RPMI8226 (cell line): Measurements from ENCODE around the gene SRP14.
"Not testable (repeated sequence)": the region's sequence is repeated elsewhere in the genome, so short reads cannot be mapped to it uniquely, and the experiment has no call there.

ENCODE experiments used
- DNase-seq: peaks from one replicate; pipeline ENCODE4 v3.0.0-alpha.2; 2015

Gene SRP14

DNA sequence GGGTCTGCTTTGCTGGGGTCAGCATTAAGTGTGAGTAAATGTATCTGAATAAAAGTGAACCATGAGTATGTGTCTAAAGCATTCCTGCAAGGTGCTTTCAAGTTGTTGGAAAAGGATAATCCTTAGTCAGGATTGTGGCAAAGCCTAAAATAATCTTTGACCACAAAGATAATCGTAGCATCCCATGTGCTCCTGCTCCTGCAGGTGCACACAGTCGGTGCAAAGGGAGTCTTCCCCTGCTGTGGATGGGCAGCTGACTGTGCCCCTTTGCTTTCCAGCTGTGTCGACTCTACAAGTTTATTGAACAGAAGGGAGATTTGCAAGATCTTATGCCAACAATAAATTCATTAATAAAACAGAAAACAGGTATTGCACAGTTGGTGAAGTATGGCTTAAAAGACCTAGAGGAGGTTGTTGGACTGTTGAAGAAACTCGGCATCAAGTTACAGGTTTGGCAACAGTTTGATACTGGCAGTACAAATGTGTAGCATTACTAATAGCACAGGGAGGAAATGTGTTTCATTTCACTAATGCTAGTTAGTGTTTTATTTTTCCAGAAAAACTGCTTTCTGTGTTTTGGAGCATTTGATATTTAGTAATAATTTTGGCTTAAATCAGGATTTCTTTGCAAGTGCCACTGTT lies 22.6 kb downstream of the SRP14 start:
- no peak for DNase-seq

DNA sequence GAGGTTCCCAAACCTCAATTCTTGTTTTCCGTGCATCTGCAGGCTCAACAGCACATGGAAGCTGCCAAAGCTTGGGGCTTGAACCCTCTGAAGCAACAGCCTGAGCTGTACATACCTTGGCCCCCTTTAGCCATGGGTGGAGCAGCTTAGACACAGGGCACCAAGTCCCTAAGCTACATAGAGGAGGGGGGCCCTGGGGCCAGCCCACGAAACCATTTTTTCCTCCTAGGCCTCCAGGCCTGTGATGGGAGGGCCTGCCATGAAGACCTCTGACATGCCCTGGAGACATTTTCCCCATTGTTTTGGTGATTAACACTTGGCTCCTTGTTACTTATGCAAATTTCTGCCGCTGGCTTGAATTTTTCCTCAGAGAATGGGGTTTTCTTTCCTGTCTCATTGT lies 24.6 kb downstream of the SRP14 start:
- no peak for DNase-seq

DNA sequence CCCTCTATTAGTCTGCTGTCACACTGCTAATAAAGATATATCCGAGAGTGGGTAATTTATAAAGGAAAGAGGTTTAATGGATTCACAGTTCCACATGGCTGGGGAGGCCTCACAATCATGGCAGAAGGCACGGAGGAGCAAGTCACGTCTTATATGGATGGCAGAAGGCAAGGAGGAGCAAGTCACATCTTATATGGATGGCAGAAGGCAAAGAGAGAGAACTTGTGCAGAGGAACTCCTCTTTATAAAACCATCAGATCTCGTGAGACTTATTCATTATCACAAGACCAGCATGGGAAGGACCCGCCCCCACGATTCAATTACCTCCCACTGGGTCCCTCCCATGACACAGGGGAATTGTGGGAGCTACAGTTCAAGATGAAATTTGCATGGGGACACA lies 25.6 kb downstream of the SRP14 start:
- not testable (repeated sequence) for DNase-seq

DNA sequence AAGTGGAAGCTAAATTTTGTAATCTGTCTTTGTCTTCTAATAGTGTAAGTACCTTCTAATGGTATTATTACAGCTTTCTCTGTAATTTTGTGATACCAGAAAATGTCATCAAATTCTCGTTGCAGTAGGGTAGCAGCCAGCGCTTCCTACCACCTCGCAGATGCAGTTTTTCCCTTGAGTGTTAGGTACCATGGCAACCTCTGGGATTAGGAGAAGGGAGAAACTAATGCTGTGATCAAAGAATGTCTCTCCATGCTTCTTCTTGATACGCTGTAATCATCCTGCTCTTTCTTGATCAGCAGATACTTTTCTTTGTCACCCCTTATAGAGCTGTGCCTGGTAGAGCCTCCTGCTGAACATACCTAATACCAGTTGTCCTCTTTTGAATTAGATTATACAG lies 27.7 kb downstream of the SRP14 start:
- DNase-seq = no peak

DNA sequence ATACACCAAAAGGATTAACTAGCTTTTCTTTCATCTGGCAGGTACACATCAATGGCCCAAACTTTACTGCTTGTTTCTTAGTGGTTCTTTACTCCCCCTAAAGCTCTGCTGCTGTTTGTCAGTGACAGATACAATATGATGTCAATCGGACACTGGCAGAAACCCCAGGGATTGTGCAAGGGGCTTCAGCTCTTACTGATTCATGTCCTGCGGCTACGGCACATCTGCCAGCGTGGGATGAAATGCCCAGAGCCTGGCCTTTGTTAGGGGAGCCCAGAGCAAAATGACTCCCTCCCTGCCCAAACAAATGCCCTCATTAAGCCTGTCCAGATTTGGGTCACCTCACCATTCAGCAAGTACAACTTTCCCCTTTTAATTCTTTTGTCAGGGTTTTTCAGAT lies 28.3 kb downstream of the SRP14 start:
- no peak for DNase-seq

DNA sequence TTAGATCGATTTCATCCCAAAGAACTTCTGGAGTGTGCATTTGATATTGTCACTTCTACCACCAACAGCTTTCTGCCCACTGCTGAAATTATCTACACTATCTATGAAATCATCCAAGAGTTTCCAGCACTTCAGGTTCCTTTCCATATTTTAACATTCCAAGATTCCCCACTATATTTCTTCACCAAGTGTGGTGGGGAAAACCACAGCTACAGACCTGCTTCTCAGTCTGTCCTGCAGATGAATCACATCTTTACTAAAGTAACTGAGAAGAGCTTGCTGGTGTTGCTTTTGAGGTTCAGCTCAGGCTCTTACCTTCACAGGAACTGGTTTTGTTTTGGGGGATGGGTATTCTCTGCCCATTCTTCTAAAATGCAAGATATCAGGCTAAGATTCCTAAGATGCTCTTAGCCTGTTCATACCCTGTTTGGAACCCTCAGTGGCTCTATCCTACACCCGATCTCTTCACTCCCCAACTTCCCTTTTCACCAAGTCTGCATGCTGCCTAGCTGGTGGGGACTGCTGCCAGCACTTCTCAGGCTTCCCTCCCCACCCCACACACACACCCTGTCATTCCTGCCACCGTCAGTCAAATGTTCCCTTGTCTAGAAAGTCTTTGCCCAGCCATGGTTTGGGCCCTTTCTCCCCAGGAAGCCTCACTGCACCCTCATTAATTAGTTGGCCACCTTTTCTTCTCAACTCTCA lies 30.8 kb downstream of the SRP14 start:
- no peak for DNase-seq

DNA sequence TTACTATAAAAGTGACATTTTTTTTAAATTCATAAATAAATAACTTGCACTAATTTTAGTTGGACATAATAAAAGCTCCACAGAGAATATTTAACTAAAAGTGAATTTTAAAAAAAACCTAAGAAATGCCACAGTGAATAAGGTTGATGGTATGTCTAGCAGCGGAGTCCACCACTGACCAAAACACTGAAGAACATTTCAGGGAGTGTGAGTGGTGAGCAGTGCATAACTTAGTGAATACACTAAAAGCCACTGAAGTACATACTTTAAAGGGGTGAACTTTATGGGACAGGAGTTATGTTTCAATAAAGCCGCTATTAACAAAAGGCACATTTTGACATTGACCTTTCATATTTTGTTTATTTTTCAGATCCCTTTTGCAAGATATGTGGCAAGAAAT lies 32.3 kb downstream of the SRP14 start:
- no peak for DNase-seq

DNA sequence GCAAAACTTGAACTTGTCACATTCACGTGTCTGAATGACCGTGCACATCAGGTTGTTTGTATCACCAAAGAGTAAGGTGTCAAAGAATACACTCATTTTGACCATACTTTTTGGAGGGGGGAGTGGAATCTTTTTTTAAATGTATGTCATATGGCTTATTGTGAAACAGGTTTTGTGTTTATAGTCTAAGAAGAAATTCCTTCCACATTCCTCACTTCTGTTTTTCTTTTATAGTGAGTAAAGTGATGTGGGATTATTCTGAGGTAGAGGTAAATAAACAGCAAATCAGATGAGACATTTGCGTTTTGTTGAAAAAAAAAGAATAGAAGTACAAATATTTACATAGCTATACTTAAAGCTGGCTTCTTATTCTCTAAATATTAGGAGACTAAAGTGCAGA lies 33.0 kb downstream of the SRP14 start:
- no peak for DNase-seq

DNA sequence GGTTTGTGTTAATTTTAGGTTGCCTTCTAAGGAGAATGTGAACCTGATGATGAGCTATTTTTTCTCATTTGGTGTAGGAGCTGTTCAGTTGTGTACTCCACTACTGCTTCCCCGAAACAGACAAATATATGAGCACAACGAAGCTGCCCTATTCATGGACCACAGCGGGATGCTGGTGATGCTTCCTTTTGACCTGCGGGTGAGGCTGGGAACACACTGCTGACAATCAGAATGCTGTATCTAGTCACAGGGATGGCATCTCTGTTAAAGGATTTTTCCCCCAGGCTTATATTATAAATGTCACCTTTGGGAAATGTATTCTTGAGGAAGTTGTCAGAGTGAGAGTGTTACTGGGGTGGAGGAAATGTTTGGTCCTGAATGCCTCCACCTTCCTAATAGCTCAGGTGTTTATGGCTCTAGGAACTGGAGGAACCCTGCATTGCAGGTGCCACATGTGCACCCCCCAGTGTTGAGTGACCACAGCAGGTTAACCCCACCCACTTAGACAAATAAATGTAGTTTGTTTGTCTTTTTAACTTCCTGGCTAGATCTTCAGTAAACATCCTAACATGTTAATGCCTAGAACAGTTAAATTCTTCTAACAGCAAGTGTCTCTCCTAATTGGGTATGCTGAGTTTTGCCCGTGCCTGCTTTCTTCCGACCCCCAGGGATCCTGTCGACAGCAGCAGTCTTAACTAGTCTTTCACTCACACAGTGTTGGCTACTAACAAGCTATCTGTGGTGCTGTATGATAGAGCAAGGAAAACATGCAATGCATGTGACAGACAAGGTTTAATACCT lies 35.7 kb downstream of the SRP14 start:
- DNase-seq = no peak

DNA sequence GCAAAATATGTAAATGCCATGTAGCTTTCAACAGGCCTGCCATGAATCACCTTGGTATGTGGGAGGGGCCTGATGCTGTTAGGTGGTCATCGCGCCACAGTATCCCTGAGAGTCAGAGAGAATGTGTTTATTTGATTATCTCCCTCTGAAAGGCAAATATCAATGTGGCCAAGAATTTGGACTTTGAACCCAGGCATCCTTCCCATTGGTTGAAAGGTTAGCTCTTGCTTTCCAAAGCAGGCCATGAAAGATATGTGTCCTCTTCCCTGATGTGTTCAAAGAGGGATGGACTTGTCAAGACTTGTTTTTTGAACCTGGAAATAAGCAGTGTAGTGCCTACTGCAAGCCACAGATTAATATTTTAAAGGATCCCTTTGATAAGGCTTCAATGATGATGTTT lies 36.7 kb downstream of the SRP14 start:
- no peak for DNase-seq

DNA sequence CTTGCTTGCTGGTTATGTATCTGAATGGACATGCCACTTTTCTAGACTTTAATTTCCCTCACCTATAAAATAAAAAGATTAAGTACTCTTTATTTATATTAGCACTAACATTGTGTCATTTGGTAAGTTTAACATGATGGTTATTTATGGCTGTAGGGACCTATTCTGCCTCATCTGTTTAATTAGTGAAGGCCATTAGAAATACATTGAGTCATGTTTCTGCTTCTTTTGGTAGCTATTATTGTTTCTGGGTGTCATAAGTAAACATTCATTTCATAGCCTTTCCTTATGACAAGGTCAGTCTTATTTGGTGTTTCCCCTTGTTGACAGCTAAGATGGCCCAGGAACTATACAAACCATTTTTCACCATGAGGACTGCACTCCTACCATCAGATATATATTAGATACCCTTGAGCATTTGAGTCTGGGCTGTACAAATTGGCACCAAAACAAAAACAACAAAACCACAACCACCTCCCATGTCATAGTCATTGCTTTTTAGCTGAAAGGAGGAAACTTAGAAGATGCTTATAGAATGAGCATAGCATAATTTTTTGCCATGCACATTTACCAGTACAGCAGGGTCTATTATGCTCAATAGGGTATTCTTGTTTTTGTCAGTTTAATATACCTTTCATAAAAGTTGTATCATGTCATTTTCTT lies 39.3 kb downstream of the SRP14 start:
- DNase-seq = no peak

DNA sequence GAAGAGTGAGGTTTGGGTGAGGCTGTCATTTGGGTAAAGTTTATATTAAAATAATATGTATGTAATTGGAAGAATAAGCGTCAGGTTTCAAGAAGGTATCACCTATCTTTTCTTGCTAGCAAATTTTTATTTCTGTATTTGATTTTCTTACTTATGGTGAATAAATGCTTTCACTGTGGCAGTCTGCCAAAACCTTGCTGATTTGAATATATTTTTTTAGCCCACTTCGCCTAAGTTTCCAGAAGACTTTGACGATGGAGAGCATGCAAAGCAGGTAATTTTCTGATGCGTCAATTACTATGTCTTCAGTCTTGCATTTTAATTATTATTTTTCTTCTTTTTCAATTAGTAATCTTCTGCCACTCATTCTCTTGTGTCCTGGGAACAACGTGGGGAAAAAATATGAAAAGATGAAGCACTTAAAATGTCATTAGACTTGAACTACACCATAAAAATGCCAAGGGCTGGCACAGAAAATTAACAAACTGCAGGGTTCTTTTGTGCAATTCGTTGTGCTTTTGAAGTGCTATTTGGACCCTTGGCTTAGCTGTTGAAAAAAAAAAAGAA lies 40.4 kb downstream of the SRP14 start:
- DNase-seq = no peak

DNA sequence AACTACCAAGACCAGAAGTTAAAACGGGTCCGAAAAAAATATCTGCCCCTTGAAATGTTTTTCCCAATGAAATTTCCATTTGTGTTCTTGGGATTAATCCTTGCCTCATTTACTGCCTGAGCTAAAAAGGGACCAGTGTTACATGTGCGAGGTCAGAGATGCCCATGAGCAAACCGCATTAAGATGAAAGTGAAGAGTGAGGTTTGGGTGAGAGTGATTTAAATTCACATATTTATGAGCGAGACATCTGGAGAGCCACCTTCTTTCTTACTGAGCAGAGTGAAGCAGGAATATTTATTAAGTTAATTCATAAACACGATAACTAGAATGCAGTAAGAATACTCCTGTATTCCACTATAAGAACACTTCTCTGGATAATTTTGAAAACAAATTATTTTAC lies 41.3 kb downstream of the SRP14 start:
- DNase-seq = no peak

DNA sequence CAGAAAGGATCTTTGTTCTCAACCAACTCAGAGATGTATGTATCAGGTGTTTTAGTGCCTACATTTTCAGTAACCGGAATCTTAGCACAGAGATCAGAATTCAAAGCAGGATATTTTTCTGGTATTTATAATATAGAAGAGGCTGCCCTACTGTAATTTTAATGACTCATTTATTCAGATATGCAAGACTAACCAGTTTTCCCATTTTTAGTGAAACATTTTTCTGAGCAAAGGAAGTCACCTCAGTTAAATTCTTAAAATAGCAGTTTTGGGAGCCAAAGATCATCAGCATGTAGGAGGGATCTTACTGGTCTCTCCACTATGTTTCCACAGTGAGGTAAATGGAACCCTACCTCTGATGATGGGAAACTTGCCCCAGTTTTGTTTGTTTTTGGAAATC lies 42.0 kb downstream of the SRP14 start:
- DNase-seq = no peak

DNA sequence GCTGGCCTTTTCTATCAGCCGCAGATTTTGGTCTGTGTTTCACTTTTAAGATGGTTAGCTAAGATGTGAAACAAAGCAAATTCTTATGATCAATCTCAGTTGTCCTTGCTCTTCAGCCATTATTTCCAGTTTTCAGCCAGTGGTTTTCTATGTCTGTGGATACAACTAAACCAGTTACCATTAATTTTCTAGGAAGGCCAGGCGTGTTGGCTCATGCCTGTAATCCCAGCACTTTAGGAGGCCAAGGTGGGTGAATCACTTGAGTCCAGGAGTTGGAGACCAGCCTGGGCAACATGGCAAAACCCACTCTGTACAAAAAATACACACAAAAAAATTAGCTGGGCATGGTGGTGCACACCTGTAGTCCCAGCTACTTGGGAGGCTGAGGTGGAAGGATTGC lies 42.8 kb downstream of the SRP14 start:
- DNase-seq = not testable (repeated sequence)

DNA sequence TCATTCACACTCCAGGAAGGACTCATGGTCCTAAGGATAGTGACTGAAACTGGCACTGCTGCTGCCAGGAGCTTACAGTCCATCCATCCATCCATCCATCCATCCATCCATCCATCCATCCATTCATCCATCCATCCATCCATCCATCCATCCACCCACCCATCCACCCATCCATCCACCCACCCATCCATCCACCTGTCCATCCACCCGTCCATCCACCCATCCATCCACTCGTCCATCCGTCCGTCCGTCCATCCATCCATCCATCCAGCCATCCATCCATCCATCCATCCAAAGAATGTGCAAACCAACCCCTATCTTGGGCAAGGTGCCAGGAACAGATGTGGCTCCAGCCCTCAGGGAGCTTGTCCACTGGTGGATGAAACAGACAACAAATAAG lies 46.0 kb downstream of the SRP14 start:
- not testable (repeated sequence) for DNase-seq

DNA sequence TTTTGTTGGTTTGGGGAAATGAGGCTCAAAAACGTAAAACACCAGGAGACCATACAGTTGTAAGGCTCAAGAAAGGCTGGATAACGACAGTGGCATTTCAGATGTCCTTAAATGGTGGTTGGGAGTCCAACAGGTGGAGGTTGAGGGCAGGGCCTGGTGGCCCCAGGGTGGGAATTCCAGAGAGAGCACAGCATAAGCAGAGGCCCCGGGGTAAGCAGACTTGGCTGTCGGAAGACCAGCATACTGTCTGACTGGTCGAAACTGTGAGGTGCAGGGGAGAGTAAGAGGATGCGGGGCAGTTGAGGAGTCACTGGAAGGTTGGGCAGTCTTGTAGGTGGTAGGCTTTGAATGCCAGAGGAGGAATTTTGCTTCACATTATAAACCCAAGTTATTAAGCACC lies 48.3 kb downstream of the SRP14 start:
- DNase-seq = no peak

DNA sequence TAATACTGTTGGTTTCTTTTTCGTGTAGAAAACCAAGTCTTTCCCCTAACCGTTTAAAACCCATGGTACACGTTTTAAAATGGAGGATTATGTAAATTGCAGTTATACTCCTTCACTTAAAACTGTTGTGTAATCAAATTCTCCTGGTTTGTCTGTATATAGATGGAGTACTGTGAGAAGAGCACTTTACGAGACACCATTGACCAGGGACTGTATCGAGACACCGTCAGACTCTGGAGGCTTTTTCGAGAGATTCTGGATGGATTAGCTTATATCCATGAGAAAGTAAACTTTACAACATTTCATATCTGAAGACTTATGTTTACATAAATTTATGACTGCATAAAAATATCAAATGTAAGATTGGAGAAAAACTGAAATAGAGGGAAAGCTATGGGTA lies 51.2 kb downstream of the SRP14 start:
- DNase-seq = no peak
